ENCODE measurements around the gene FSCN2. TPM values are rescaled to one million over a fixed set of nuclear protein-coding genes. Genes with fewer than 3 reads are reported as not detected.

The FSCN2 gene
- total RNA-seq, 1 donor from 2014 or later: 3.6 TPM

DNA sequence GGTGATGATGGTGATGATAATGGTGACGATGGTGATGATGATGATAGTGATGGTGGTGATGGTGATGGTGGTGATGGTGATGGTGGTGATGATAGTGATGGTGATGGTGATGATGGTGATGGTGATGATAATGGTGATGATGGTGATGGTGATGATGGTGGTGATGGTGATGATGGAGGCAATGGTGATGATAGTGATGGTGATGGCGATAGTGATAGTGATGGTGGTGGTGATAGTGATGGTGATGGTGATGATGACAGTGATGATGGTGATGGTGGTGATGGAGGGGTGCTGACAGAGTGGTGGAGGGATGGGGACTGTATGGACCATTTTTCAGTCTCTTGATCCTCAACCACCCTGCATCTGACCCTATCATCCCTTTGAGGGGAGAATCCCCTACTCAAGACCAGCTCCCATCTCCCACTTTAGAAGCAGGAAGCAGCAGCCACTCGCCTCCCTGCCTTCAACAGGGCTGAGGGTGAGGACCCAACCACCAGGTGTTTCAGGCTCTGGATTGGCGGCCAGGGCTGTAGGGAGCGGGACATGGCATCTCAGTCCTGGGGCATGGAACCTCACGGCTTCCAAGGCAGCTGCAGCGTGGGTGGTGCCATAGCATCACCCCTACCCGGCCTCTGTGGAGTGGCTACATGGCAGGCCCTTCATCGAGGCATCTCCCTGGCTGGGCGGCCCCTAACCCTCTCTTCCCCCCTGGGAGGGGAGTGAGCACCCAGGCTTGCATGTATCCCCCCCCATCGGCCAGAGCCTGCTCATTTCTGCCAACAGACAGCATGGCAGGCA is 4.5 kb downstream of the FSCN2 start:
- H3K4me3 ChIP-seq: no peak overlapping the region
- no peaks in the 10 kb centered on the region for H3K36me3 ChIP-seq
- no peaks in the 10 kb centered on the region for H3K9me3 ChIP-seq
- DNase-seq: no peak
- no peak for ATAC-seq
- H3K27ac ChIP-seq: no peak overlapping the region
- TF ChIP-seq, protein P1, sequence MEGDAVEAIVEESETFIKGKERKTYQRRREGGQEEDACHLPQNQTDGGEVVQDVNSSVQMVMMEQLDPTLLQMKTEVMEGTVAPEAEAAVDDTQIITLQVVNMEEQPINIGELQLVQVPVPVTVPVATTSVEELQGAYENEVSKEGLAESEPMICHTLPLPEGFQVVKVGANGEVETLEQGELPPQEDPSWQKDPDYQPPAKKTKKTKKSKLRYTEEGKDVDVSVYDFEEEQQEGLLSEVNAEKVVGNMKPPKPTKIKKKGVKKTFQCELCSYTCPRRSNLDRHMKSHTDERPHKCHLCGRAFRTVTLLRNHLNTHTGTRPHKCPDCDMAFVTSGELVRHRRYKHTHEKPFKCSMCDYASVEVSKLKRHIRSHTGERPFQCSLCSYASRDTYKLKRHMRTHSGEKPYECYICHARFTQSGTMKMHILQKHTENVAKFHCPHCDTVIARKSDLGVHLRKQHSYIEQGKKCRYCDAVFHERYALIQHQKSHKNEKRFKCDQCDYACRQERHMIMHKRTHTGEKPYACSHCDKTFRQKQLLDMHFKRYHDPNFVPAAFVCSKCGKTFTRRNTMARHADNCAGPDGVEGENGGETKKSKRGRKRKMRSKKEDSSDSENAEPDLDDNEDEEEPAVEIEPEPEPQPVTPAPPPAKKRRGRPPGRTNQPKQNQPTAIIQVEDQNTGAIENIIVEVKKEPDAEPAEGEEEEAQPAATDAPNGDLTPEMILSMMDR (IDR thresholded peaks at IDR 0.05): no peak
- H3K27me3 ChIP-seq: peaks cover 22% of the 10 kb centered on the region
- H3K4me1 ChIP-seq: peaks cover 15% of the 10 kb centered on the region
- intact Hi-C loops (cut with DNase I): no loop called here

DNA sequence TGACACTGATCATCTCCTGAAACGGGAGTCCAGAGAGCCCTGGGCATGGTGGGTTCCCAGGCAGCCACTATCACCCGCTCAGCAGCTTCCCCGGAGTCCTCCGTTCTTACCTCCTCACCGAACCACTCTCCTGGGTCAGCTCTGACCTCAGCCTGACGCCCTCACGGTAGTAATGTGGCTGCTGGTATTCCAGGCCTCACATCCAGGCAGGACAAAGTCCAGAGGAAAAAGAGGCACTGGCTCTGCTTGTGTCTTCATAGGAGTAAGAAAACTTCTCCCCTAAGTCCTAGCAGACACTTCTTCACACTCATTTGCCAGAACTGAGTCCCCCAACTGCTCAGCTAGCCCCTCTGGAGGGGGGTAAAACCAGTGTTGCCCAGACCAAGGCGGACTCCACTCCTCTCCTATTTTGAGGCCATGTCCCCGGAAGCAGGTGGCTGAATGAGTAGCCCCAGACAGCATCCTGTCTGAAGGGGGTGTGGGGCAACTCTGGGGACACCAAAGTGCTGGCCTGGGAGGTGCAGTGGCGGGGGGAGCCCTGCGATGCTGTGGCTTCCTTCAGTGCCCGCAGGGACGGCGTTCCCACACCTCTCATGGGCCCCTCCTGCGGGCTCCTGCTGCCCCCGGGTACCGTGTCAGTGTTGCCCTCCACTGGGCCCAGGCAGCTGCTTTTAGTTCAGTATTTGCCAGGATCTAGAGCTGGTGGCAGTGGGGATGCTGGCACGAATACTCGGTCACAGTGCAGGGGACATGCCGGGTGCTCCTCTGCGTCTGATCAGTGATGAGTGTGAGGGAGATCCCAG is 5.4 kb downstream of the FSCN2 start:
- ATAC-seq (no peak), DNase-seq (no peak)
- H3K4me1 ChIP-seq: peaks cover 10% of the 10 kb centered on the region
- intact Hi-C loops (cut with DNase I): no loop called here
- peaks cover 18% of the 10 kb centered on the region for H3K27me3 ChIP-seq
- no peaks in the 10 kb centered on the region for H3K9me3 ChIP-seq
- H3K36me3 ChIP-seq: no peaks in the 10 kb centered on the region
- TF ChIP-seq, protein P1 (IDR thresholded peaks at IDR 0.05): no peak
- no peak overlapping the region for H3K27ac ChIP-seq
- no peak overlapping the region for H3K4me3 ChIP-seq

DNA sequence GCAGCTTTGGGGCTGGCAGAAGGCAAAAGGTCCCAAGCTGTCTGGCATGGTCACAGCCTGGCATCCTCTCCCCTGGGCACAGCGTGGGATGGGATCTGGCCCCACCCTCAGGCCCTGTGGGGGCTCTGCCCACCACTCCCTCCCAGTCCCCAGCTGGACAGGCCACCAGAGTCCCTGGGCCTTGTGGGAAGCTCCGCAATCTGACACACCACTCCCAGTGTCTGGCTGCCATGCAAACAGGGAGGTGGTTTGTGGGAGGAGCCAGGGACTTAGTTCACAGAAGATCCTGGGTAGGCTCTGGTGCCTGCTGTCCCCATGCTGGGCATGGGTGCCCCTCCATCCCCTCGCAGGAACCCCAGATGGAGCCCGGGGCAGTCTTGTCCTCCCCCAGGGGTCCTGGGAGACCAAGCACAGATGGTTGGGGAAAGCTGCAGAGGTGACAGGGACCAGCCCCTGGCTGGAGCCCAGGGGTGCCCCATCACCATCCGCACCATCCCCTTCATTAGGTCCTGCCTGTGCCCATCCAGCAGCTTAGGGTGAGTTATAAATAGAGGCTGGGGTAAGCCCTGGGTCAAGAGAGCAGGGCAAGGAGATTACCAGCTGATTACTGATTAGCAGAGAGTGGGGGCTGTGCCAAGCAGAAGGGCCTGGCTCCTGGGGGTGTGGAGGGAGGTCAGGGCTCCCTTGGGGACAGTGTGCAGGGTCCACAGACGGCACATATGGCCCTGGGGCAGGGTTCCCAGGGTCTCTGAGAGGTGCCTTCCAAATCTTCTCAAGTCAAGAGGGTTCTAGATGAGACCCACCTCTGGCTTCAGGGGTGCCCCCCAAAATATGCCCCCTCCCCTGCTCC is 6.2 kb downstream of the FSCN2 start:
- DNase-seq (no peak), ATAC-seq (no peak)
- Histone ChIP-seq H3K4me3 (no peak overlapping the region), H3K27me3 (peaks cover 16% of the 10 kb centered on the region), H3K9me3 (no peaks in the 10 kb centered on the region), H3K4me1 (peaks cover 10% of the 10 kb centered on the region), H3K27ac (no peak overlapping the region), H3K36me3 (no peaks in the 10 kb centered on the region)
- intact Hi-C loops (cut with DNase I): no loop called here
- TF ChIP-seq, protein P1 (IDR thresholded peaks at IDR 0.05): no peak

DNA sequence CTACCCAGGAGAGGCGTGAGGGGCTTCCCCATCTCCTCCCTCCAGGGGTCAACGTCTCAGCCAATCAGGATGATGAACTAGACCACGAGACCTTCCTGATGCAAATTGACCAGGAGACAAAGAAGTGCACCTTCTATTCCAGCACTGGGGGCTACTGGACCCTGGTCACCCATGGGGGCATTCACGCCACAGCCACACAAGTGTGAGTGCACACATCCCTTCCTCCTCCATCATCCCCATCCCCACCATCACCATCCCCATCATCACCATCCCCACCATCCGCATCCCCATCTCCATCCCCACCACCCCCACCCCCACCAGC is 6.8 kb downstream of the FSCN2 start:
- ATAC-seq (no peak), DNase-seq (no peak)
- Histone ChIP-seq H3K27me3 (peaks cover 16% of the 10 kb centered on the region), H3K36me3 (peaks cover 3% of the 10 kb centered on the region), H3K27ac (no peak overlapping the region), H3K4me1 (peaks cover 10% of the 10 kb centered on the region), H3K4me3 (no peak overlapping the region), H3K9me3 (no peaks in the 10 kb centered on the region)
- intact Hi-C loops (cut with DNase I): no loop called here
- TF ChIP-seq, protein P1 (IDR thresholded peaks at IDR 0.05): no peak

DNA sequence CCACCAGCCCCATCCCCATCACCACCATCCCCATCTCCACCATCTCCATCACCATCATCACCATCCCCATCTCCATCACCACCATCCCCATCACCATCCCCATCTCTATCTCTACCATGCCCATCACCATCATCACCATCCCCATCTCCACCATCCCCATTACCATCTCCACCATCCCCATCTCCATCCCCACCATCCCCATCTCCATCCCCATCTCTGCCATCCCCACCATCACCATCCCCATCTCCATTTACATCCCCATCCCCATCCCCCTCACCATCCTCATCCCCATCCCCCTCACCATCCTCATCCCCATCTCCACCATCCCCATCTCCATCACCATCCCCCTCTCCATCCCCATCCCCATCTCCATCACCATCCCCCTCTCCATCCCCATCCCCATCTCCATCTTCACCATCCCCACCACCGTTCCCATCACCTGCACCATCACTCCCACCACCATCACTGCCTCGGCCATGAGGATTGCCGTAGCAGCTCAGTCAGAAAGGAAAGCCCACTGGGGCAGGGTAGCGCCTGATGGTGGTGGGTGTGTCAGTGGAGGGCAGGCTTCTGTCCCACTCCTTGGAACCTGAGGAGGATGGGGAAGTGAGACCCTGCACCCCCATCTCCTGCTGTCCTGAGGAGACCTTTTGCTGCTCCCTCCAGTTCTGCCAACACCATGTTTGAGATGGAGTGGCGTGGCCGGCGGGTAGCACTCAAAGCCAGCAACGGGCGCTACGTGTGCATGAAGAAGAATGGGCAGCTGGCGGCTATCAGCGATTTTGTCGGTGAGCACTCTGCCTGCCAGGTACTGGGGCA is 7.5 kb downstream of the FSCN2 start:
- TF ChIP-seq, protein P1 (IDR thresholded peaks at IDR 0.05): no peak
- ATAC-seq: no peak
- intact Hi-C loops (cut with DNase I): no loop called here

More for the DNA sequence above, 7.5 kb downstream of the FSCN2 start:
- Histone ChIP-seq H3K4me3 (no peak overlapping the region), H3K36me3 (peaks cover 6% of the 10 kb centered on the region), H3K4me1 (peaks cover 10% of the 10 kb centered on the region), H3K27ac (no peak overlapping the region), H3K9me3 (no peaks in the 10 kb centered on the region), H3K27me3 (peaks cover 16% of the 10 kb centered on the region)
- no peak for DNase-seq
